Anterior cingulate cortex (tissue), 58 donors: ENCODE data around the gene MPP2.
"Not testable (repeated sequence)": the region's sequence is repeated elsewhere in the genome, so short reads cannot be mapped to it uniquely, and the experiment has no call there.

Source experiments
- DNase-seq, 58 donors: peaks; one replicate each; lab custom pipeline; 2025; lab: John Stamatoyannopoulos, UW

The MPP2 gene

GRCh38 chr17:43905985-43906852 is 1.1 kb downstream of the MPP2 start:
- DNase-seq = peak; percentile 21 to 92 (median 81)

- DNase-seq = peak in 19 of 58 donors; percentile 5 to 43 (median 23)
Observed at GRCh38 chr17:43905400-43905984, 1.8 kb downstream of the MPP2 start.

- no peak for DNase-seq
Observed at GRCh38 chr17:43901861-43902589, 5.3 kb downstream of the MPP2 start.

- no peak for DNase-seq
Observed at GRCh38 chr17:43900858-43901754, 6.2 kb downstream of the MPP2 start.

- peak; percentile 18 to 93 (median 74) for DNase-seq
Observed at GRCh38 chr17:43900183-43900857, 7.0 kb downstream of the MPP2 start.

- DNase-seq = no peak
Observed at GRCh38 chr17:43898446-43898845, 8.9 kb downstream of the MPP2 start.

GRCh38 chr17:43897831-43898230 is 9.5 kb downstream of the MPP2 start:
- DNase-seq = no peak

GRCh38 chr17:43894494-43894893 is 12.8 kb downstream of the MPP2 start:
- not testable (repeated sequence) for DNase-seq

GRCh38 chr17:43892647-43892952 is 14.7 kb downstream of the MPP2 start:
- no peak for DNase-seq

GRCh38 chr17:43891851-43892646 is 15.3 kb downstream of the MPP2 start:
- no peak for DNase-seq

- no peak for DNase-seq
Observed at GRCh38 chr17:43890240-43890639, 17.1 kb downstream of the MPP2 start.

- DNase-seq = no peak
Observed at GRCh38 chr17:43888548-43888947, 18.8 kb downstream of the MPP2 start.

- DNase-seq = no peak
Observed at GRCh38 chr17:43882761-43883415, 24.4 kb downstream of the MPP2 start.

- no peak for DNase-seq
Observed at GRCh38 chr17:43881758-43882505, 25.4 kb downstream of the MPP2 start.

GRCh38 chr17:43881181-43881580 is 26.2 kb downstream of the MPP2 start:
- DNase-seq = no peak

- DNase-seq = peak in 6 of 58 donors; percentile 7 to 23 (median 12)
Observed at GRCh38 chr17:43880420-43880991, 26.8 kb downstream of the MPP2 start.

- no peak for DNase-seq
Observed at GRCh38 chr17:43879723-43880419, 27.5 kb downstream of the MPP2 start.
